Measurements from ENCODE around the gene BEST3. TPM values are rescaled to one million over a fixed set of nuclear protein-coding genes. Genes with fewer than 3 reads are reported as not detected.

BEST3 gene
- total and polyA plus RNA-seq, 2 of the 4 experiments (the other 2 are of a cell fraction): under 0.01 to 0.07 TPM

DNA sequence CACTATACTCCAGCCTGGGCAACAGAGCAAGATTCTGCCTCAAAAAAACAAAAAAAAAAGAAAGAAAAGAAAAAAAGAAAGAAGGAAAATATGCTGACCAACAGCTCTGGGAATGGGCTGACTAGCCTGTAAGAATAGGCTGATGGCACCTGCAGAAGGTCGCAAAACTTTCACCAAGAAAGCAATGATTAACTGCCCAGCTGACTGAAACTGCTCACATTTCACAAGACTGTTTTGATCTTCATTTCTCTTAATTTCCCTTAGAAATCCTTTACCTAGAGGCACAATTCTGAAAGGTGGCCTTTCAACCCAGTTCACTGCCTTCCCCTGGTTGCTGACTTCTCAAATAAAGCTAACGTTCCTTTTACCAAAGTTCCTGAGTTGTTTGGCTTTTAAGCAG is 12.4 kb downstream of the BEST3 start:
- no TSS peak for BruUV-seq (replicated peaks)
- Histone ChIP-seq H4K8ac (ENCODE audit: low read depth in 2 of 2, low read length in 2 of 2) (no peak overlapping the region), H3K27ac (ENCODE audit: insufficient read depth, low read length) (no peak overlapping the region), H3K9me3 (ENCODE audit: control insufficient read depth, insufficient read depth, low read length) (no peaks in the 10 kb centered on the region), H2BK20ac (ENCODE audit: low read depth, low read length) (no peak overlapping the region), H3K4ac (ENCODE audit: low read depth, low read length) (no peak overlapping the region), H3K4me3 (ENCODE audit: insufficient read depth, low read depth, low read length) (no peak overlapping the region), H3K4me1 (ENCODE audit: control insufficient read depth, insufficient read depth, low read length) (peaks cover 8% of the 10 kb centered on the region), H2BK15ac (ENCODE audit: low read depth, low read length) (no peak overlapping the region), H2AFZ (replicated peaks; ENCODE audit: low read length, poor library complexity) (no peak overlapping the region), H3K23ac (ENCODE audit: low read depth, low read length) (no peak overlapping the region), H4K20me1 (ENCODE audit: insufficient read depth, low read length) (no peaks in the 10 kb centered on the region), H3K9ac (ENCODE audit: low read depth, low read length) (no peak overlapping the region), H3K14ac (replicated peaks; ENCODE audit: low read depth, low read length) (no peak overlapping the region), H4K5ac (ENCODE audit: low read depth, low read length) (no peak overlapping the region), H3K9me1 (ENCODE audit: insufficient read depth, low read length) (peaks cover 8% of the 10 kb centered on the region), H3K27me3 (ENCODE audit: control insufficient read depth, insufficient read depth, low read length) (no peaks in the 10 kb centered on the region; the same call in 1 of the 2 replicates), H3K56ac (ENCODE audit: extremely low read depth, insufficient read depth, low read length) (no peak overlapping the region), H3K79me1 (ENCODE audit: low read depth in 1 of 2, low read length in 2 of 2) (no peaks in the 10 kb centered on the region), H2AK9ac (replicated peaks; ENCODE audit: low read depth, low read length, poor library complexity) (no peak overlapping the region), H3K18ac (ENCODE audit: low read depth, low read length) (no peak overlapping the region), H2BK120ac (ENCODE audit: low read depth, low read length) (no peak overlapping the region), H2BK5ac (ENCODE audit: low read depth, low read length, poor library complexity, severe bottlenecking) (no peak overlapping the region), H2AK5ac (ENCODE audit: low read depth, low read length) (no peak overlapping the region), H3K4me2 (ENCODE audit: low read depth, low read length) (no peak overlapping the region), H3K36me3 (ENCODE audit: control insufficient read depth, insufficient read depth, low read length) (no peaks in the 10 kb centered on the region), H4K91ac (ENCODE audit: insufficient read depth, low read depth, low read length) (no peak overlapping the region)
- POLR2A ChIA-PET (ENCODE audit: unreplicated experiment): no interaction called here
- DNase-seq: no peak
- TF ChIP-seq BHLHE40 (IDR thresholded peaks at IDR 0.05; ENCODE audit: low read depth, low read length) (no peak), RCOR1 (IDR thresholded peaks at IDR 0.05; ENCODE audit: insufficient replicate concordance, low read length) (no peak), CTCF (conservative IDR thresholded peaks at IDR 0.05; ENCODE audit: low read depth, low read length) (no peak), MXI1 (IDR thresholded peaks at IDR 0.05; ENCODE audit: borderline replicate concordance, low read depth, low read length) (no peak)
- in situ Hi-C loops (cut with MboI; ENCODE audit: low sequenced_read_pairs) (no loop called here), dilution Hi-C loops (cut with HindIII; ENCODE audit: low sequenced_read_pairs, unreplicated experiment) (no loop called here), intact Hi-C loops (cut with micrococcal nuclease) (no loop called here)
- CTCF ChIA-PET: no interaction called here
- ATAC-seq (ENCODE audit: low read depth): no peak
- 83% methylated on average over 1 of the region's 2 CpGs; no CpG with 5 or more reads in 1 of the 2 experiments for WGBS, 2 experiments (ENCODE audit: extremely low coverage in 2 of 2, insufficient read length in 1 of 2)

Data from IMR-90 (cell line).